ENCODE measurements around the gene NAP1L5.

GRCh38 chr4:88653371-88653946 lies 44.2 kb downstream of the NAP1L5 start:
- no peak for TF ChIP-seq EZH2 (IDR thresholded peaks at IDR 0.05)
- TF ChIP-seq FOXP2 (optimal IDR thresholded peaks at IDR 0.05; ENCODE audit: control extremely low read depth, extremely low read length, insufficient read depth) = no peak
- no peak for TF ChIP-seq POLR2AphosphoS5 (IDR thresholded peaks at IDR 0.05; ENCODE audit: borderline replicate concordance, low read depth, low read length)
